ENCODE data around the gene SLC40A1. TPM values are rescaled to one million over a fixed set of nuclear protein-coding genes. Genes with fewer than 3 reads are reported as not detected.

Gene SLC40A1
- total and polyA plus RNA-seq, 7 donors = 8.4 to 65.7 (median 27.8) TPM

DNA sequence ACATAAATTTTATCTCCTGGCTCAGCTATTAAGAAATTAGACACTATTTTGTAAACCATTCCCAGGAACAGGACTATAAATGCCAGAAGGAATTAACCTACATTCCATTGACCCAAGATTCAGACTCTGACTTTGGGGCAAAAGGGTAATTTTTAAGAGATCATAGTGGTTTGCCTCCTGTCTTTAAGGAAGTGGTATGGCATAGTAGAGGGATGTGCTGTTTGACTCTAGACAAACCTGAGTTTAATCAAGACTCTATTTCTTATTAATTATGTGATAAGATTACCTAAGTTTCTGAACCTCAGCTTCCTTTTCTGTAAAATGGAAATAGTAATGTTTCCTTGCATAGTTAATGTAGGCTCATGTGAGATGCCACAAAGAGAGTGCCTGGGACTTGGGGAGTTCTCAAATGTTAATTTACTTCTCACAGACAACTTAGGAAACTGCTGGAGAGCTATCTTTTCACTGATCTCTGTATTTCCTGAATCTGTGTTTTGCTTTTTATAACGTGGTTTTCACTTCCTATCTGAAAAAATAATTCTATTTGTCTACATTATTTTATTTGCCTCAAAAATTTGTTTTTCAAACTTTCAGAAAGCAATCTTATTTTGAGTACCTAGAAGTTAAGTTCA is 11.9 kb upstream of the SLC40A1 start:
- intact Hi-C loops (cut with DNase I) = no loop called here
- TF ChIP-seq CTCF (IDR thresholded peaks at IDR 0.05) = no peak
- DNase-seq = no peak
- 14 to 25% (median 22%) methylated on average over 1 of the region's 1 CpG for WGBS, 3 donors
- ATAC-seq = no peak
- no peak overlapping the region for H3K27ac ChIP-seq
- H3K27me3 ChIP-seq (ENCODE audit: insufficient read depth in 3 of 3, low read length in 2 of 3) = no peaks in the 10 kb centered on the region
- H3K4me3 ChIP-seq = no peak overlapping the region
- no peaks in the 10 kb centered on the region for H3K9me3 ChIP-seq
- H3K36me3 ChIP-seq (ENCODE audit: insufficient read depth in 1 of 2, low read depth in 1 of 2) = no peaks in the 10 kb centered on the region
- no peaks in the 10 kb centered on the region for H3K4me1 ChIP-seq

DNA sequence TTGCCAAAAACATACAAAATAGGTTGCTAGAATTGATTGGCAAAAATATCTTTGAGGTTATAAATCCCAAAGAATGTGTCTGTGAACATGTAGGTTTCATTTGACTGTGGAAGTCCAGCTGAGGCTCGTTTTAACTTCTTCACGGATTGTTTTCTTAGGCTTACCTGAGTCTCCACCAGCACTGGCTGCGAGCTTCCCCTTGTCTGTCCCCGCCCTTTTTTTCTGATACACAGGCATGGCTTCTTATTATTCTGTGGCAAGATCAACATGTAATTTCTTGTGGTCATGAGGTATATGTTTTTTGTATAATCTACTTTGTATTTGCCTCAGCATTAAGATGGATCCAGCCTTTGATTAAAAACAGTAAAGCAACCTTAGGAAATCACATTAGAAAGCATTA is 7.2 kb upstream of the SLC40A1 start:
- intact Hi-C loops (cut with DNase I) = no loop called here
- no peaks in the 10 kb centered on the region for H3K9me3 ChIP-seq
- 84 to 89% (median 87%) methylated on average over 4 of the region's 4 CpGs for whole genome bisulfite sequencing, 3 donors
- ATAC-seq (no peak), DNase-seq (no peak)
- H3K36me3 ChIP-seq (ENCODE audit: insufficient read depth in 1 of 2, low read depth in 1 of 2) = no peaks in the 10 kb centered on the region
- no peak overlapping the region for H3K27ac ChIP-seq
- H3K27me3 ChIP-seq (ENCODE audit: insufficient read depth in 3 of 3, low read length in 2 of 3) = no peaks in the 10 kb centered on the region
- TF ChIP-seq CTCF (IDR thresholded peaks at IDR 0.05) = no peak
- H3K4me1 ChIP-seq = no peaks in the 10 kb centered on the region
- H3K4me3 ChIP-seq = no peak overlapping the region

DNA sequence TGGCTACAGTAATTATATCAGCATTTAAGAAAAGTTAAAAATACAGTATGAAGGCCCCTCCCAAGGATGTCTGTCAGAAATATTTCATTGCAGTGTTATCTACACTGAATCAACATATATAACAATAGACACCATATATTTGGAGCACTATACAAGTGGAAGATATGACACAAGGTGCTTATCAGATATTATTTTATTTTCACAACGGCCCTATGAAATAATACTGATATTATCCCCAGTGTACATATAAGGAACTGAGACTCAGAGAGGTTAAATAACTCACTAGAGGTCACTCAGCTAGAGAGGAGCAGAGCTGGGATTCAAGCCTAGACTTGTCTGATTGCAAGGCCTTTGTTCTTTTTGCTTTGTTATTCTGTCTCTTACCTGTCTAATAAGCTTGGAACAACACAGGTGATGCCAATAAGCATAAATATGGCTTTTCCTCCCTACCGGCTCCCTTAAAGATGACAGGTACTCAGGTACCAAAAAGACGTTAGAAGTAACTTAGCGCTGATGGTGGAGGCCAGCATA is 4.7 kb upstream of the SLC40A1 start:
- WGBS, 3 donors = 82 to 89% (median 83%) methylated on average over 4 of the region's 4 CpGs

GRCh38 chr2:189584686-189585085 is 4.1 kb upstream of the SLC40A1 start:
- H3K4me3 ChIP-seq = no peak overlapping the region
- no peak for TF ChIP-seq CTCF (IDR thresholded peaks at IDR 0.05)
- DNase-seq = no peak
- no peak for ATAC-seq
- no peaks in the 10 kb centered on the region for H3K36me3 ChIP-seq (ENCODE audit: insufficient read depth in 1 of 2, low read depth in 1 of 2)
- peaks cover 1% of the 10 kb centered on the region for H3K4me1 ChIP-seq
- no peak overlapping the region for H3K27ac ChIP-seq
- no peaks in the 10 kb centered on the region for H3K9me3 ChIP-seq
- intact Hi-C loops (cut with DNase I) = no loop called here
- no peaks in the 10 kb centered on the region for H3K27me3 ChIP-seq (ENCODE audit: insufficient read depth in 3 of 3, low read length in 2 of 3)

More for the DNA sequence above, 4.7 kb upstream of the SLC40A1 start:
- DNase-seq (no peak), ATAC-seq (no peak)
- no peak for TF ChIP-seq CTCF (IDR thresholded peaks at IDR 0.05)
- H3K4me1 ChIP-seq = no peaks in the 10 kb centered on the region
- no peaks in the 10 kb centered on the region for H3K9me3 ChIP-seq
- no peak overlapping the region for H3K27ac ChIP-seq
- intact Hi-C loops (cut with DNase I) = no loop called here
- no peaks in the 10 kb centered on the region for H3K36me3 ChIP-seq (ENCODE audit: insufficient read depth in 1 of 2, low read depth in 1 of 2)
- H3K27me3 ChIP-seq (ENCODE audit: insufficient read depth in 3 of 3, low read length in 2 of 3) = no peaks in the 10 kb centered on the region
- no peak overlapping the region for H3K4me3 ChIP-seq
